Endothelial cell of umbilical vein (primary cell): ENCODE results near the gene COL28A1. TPM values are rescaled to one million over a fixed set of nuclear protein-coding genes. Genes with fewer than 3 reads are reported as not detected.

Experiments
- BruUV-seq: library from RNA; stranded (reverse); fragments of 400-500 nt; replicated peaks from 2 replicates; lab custom pipeline; 2021; lab: Mats Ljungman, UMichigan
- CTCF ChIA-PET: fragments of 300-600, 350-600 bp; sonication (Branson Sonifier 250); formaldehyde crosslinking; loops from one replicate; lab custom pipeline; 2021; ENCODE audit warnings: antibody characterized with exemption, inconsistent platforms; lab: Charles Lee
- POLR2A ChIA-PET: fragments of 300-600, 350-600 bp; sonication (Branson Sonifier 250); formaldehyde crosslinking; loops from one replicate; lab custom pipeline; 2021; ENCODE audit warnings: antibody characterized with exemption, inconsistent platforms; lab: Charles Lee
- DNase-seq: peaks from one replicate; pipeline ENCODE4 v3.0.0-alpha.2; 2011; ENCODE audit warnings: low read depth, low spot score
- FAIRE-seq: peaks from 2 replicates; lab custom pipeline; 2011; peaks lifted over from hg19 to GRCh38; lab: Jason Lieb, UNC
- H2AFZ ChIP-seq: 2 replicates; pipeline ENCODE4 v1.6.0; 2012; ENCODE audit warnings: low read depth, low read length, control low read depth, inconsistent platforms
- H3K27ac ChIP-seq: 2 replicates; pipeline ENCODE4 v1.5.1; 2011; ENCODE audit warnings: low read depth, mild to moderate bottlenecking, control low read depth, low read length, moderate library complexity; ENCODE audit not compliant: insufficient read depth
- H3K27me3 ChIP-seq, 2 experiments: 2 replicates each; pipeline versions ENCODE4 v1.6.0 to v1.6.1; 2011; ENCODE audit warnings: low read length in 2 of 2, mixed read lengths in 1 of 2; ENCODE audit not compliant: control insufficient read depth in 2 of 2, insufficient read depth in 2 of 2
- H3K36me3 ChIP-seq, 2 experiments: 2 replicates in 1 of 2; 3 replicates in 1 of 2; pipeline ENCODE4 v1.5.1; 2011; ENCODE audit warnings: low read length in 2 of 2, mild to moderate bottlenecking in 1 of 2, moderate library complexity in 1 of 2; ENCODE audit not compliant: control insufficient read depth in 2 of 2, insufficient read depth in 2 of 2; ENCODE audit errors: extremely low read depth in 1 of 2
- H3K4me1 ChIP-seq: 3 replicates; pipeline ENCODE4 v1.5.1; 2011; ENCODE audit warnings: mild to moderate bottlenecking, low read length; ENCODE audit not compliant: control insufficient read depth, insufficient read depth; ENCODE audit errors: extremely low read depth
- H3K4me2 ChIP-seq: 2 replicates; pipeline ENCODE4 v1.6.1; 2011; ENCODE audit warnings: low read length, control low read depth, mixed read lengths; ENCODE audit not compliant: insufficient read depth
- H3K4me3 ChIP-seq, 3 experiments: fragments of 200-600 bp in 1 of 3; sonication (generic), shearing (Covaris generic) in 1 of 3; replicated peaks in 1 of 3; 2 replicates each; pipeline ENCODE4 v1.5.1; 2011 to 2016; ENCODE audit warnings: control low read depth in 3 of 3, low read length in 3 of 3, mild to moderate bottlenecking in 2 of 3, inconsistent platforms in 1 of 3, low read depth in 1 of 3, moderate library complexity in 1 of 3; ENCODE audit not compliant: insufficient read depth in 1 of 3
- H3K79me2 ChIP-seq: 2 replicates; pipeline ENCODE4 v1.6.0; 2012; ENCODE audit warnings: low read length, inconsistent platforms; ENCODE audit not compliant: control insufficient read depth, insufficient read depth
- H3K9ac ChIP-seq: replicated peaks from 2 replicates; pipeline ENCODE3; 2011; ENCODE audit warnings: low read length, control low read depth; ENCODE audit not compliant: insufficient read depth; ENCODE audit errors: extremely low read depth
- H3K9me1 ChIP-seq: replicated peaks from 3 replicates; pipeline ENCODE4 v1.6.0; 2011; ENCODE audit warnings: mild to moderate bottlenecking, low read length; ENCODE audit not compliant: control insufficient read depth, insufficient read depth; ENCODE audit errors: extremely low read depth
- H3K9me3 ChIP-seq: replicated peaks from 2 replicates; pipeline ENCODE4 v1.5.1; 2012; ENCODE audit warnings: low read length, inconsistent platforms; ENCODE audit not compliant: control insufficient read depth, insufficient read depth
- H4K20me1 ChIP-seq: replicated peaks from 2 replicates; pipeline ENCODE3; 2011; ENCODE audit warnings: mild to moderate bottlenecking, low read length; ENCODE audit not compliant: control insufficient read depth, insufficient read depth; ENCODE audit errors: extremely low read depth
- CTCF ChIP-seq, 2 donors: IDR thresholded peaks; 1 replicate in 1 of 2; 2 replicates in 1 of 2; pipeline ENCODE4 v1.5.1; 2011; ENCODE audit warnings: low read length in 2 of 2, mild to moderate bottlenecking in 2 of 2, moderate library complexity in 2 of 2, control low read depth in 1 of 2, inconsistent platforms in 1 of 2, low read depth in 1 of 2; ENCODE audit not compliant: insufficient read depth in 1 of 2; ENCODE audit errors: extremely low read depth in 1 of 2
- EZH2 ChIP-seq: IDR thresholded peaks from 2 replicates; pipeline ENCODE4 v1.6.1; 2012; ENCODE audit warnings: borderline replicate concordance, low read depth, mild to moderate bottlenecking, moderate library complexity, low read length, inconsistent platforms; ENCODE audit not compliant: severe bottlenecking
- FOS ChIP-seq: IDR thresholded peaks from 2 replicates; pipeline ENCODE4 v1.6.1; 2011; ENCODE audit warnings: mild to moderate bottlenecking, low read length, moderate library complexity, borderline replicate concordance; ENCODE audit not compliant: insufficient read depth
- GATA2 ChIP-seq: IDR thresholded peaks from 2 replicates; pipeline ENCODE4 v1.7.0; 2011; ENCODE audit warnings: low read depth, mild to moderate bottlenecking, moderate library complexity, mixed read lengths, low read length; ENCODE audit not compliant: insufficient read length, insufficient read depth
- JUN ChIP-seq: IDR thresholded peaks from 2 replicates; pipeline ENCODE4 v1.6.1; 2011; ENCODE audit warnings: borderline replicate concordance, low read depth; ENCODE audit not compliant: insufficient read length, insufficient read depth
- MAX ChIP-seq: IDR thresholded peaks from 2 replicates; pipeline ENCODE4 v1.6.1; 2011; ENCODE audit not compliant: insufficient read depth, insufficient read length
- MYC ChIP-seq: IDR thresholded peaks from one replicate; pipeline ENCODE4 v1.6.1; 2011; ENCODE audit warnings: mild to moderate bottlenecking, low read depth, low read length
- POLR2A ChIP-seq: IDR thresholded peaks from 2 replicates; pipeline ENCODE4 v1.6.1; 2012; ENCODE audit warnings: low read depth, mild to moderate bottlenecking, control low read depth, low read length
- POLR2AphosphoS5 ChIP-seq: IDR thresholded peaks from 2 replicates; pipeline ENCODE4 v1.6.1; 2012; ENCODE audit warnings: low read depth, mild to moderate bottlenecking, control low read depth, low read length, moderate library complexity; ENCODE audit not compliant: insufficient read depth
- dilution Hi-C: fragments of 300-500 bp; cut with MboI; formaldehyde crosslinking; loops from one replicate; pipeline ENCODE4 v1.15.0; 2019; ENCODE audit warnings: low sequenced_read_pairs; ENCODE audit not compliant: extremely low pct_ligation_motif_present
- intact Hi-C: fragments of 100-400 bp; cut with micrococcal nuclease; formaldehyde crosslinking; loops from one replicate; pipeline ENCODE4 v1.10.0; 2022
- polyA plus RNA-seq, 4 experiments: library from polyadenylated mRNA; depleted of rRNA in 3 of 4; stranded (reverse) in 3 of 4; unstranded in 1 of 4; fragments of >200 nt; gene quantifications; 2 replicates each; pipeline versions ENCODE4 v1.2.1 to v1.2.3, GENCODE V29; 2011 to 2012; ENCODE audit warnings: missing spikeins in 1 of 4
- total RNA-seq: library from RNA; stranded (reverse); gene quantifications from 2 replicates; pipeline ENCODE4 v1.2.3, GENCODE V29; 2021

COL28A1 gene
- total and polyA plus RNA-seq, 2 donors (not counting 3 experiments of a cell fraction or from before 2014, with no cell fraction given), result not detected

- BruUV-seq, result no TSS peak
- FAIRE-seq (peak; percentile 21), DNase-seq (no peak)
- Histone ChIP-seq H3K4me2 (no peak overlapping the region), H3K4me3 (no peak overlapping the region), H3K4me1 (no peaks in the 10 kb centered on the region), H2AFZ (no peak overlapping the region), H4K20me1 (no peaks in the 10 kb centered on the region), H3K36me3 (no peaks in the 10 kb centered on the region), H3K9me3 (no peaks in the 10 kb centered on the region), H3K79me2 (no peaks in the 10 kb centered on the region), H3K27me3 (peaks cover 0 to 2% of the 10 kb centered on the region in 2 experiments), H3K9me1 (no peaks in the 10 kb centered on the region), H3K9ac (no peak overlapping the region), H3K27ac (no peak overlapping the region)
- intact Hi-C loops, result no loop called here
- TF ChIP-seq POLR2AphosphoS5 (no peak), GATA2 (no peak), JUN (no peak), MYC (no peak), POLR2A (no peak), CTCF (IDR thresholded peaks at IDR 0.05; ENCODE audit: extremely low read depth in 1 of 2, insufficient read depth in 1 of 2, low read depth in 1 of 2, low read length in 2 of 2) (no peak), EZH2 (no peak), FOS (no peak), MAX (no peak)
- dilution Hi-C loops, result no loop called here
- POLR2A ChIA-PET, result no interaction called here
- CTCF ChIA-PET, result no interaction called here
Observed at GRCh38 chr7:7519056-7519455, 16.6 kb downstream of the COL28A1 start.
